NT2/D1 (cell line): ENCODE measurements around the gene TINCR.

ENCODE experiments used
- SUZ12 ChIP-seq: IDR thresholded peaks from 2 replicates; pipeline ENCODE4 v1.6.1; 2011; ENCODE audit not compliant: insufficient read length, insufficient read depth; ENCODE audit errors: extremely low read depth
- YY1 ChIP-seq: IDR thresholded peaks from 2 replicates; pipeline ENCODE4 v1.6.1; 2011; ENCODE audit not compliant: insufficient read length, insufficient read depth
- ZNF274 ChIP-seq: IDR thresholded peaks from 2 replicates; pipeline ENCODE4 v1.6.1; 2011; ENCODE audit warnings: mild to moderate bottlenecking, low read depth, low read length

GRCh38 chr19:5595129-5595528, 27.4 kb upstream of the TINCR start:
- TF ChIP-seq ZNF274: no peak
- no peak for TF ChIP-seq YY1
- TF ChIP-seq SUZ12: no peak
